HCT116 (cell line): Measurements from ENCODE around the gene TCP10L. TPM values are rescaled to one million over a fixed set of nuclear protein-coding genes. Genes with fewer than 3 reads are reported as not detected.

Source experiments
- ATAC-seq: fragments of 200-7000 bp; cut with Tn5 transposase; 2 replicates; pipeline ENCODE4 v1.9.1; 2020; ENCODE audit warnings: mild to moderate bottlenecking, moderate library complexity
- BruUV-seq: library from RNA; stranded (reverse); fragments of 400-500 nt; replicated peaks from 2 replicates; lab custom pipeline; 2021; lab: Mats Ljungman, UMichigan
- CTCF ChIA-PET: fragments of 300-600 bp; sonication (Branson Sonifier 250); formaldehyde crosslinking; loops from one replicate; lab custom pipeline; 2021; ENCODE audit warnings: antibody characterized with exemption; lab: Charles Lee
- POLR2A ChIA-PET: fragments of 300-600, 350-600 bp; sonication (Branson Sonifier 250); formaldehyde crosslinking; loops from one replicate; lab custom pipeline; 2021; ENCODE audit warnings: antibody characterized with exemption; lab: Charles Lee
- RAD21 ChIA-PET, 2 experiments: fragments of 300-600 bp; sonication (Branson Sonifier 250); formaldehyde crosslinking; loops; one replicate each; lab custom pipeline; 2023; ENCODE audit warnings: low total read pairs in 2 of 2; ENCODE audit not compliant: uncharacterized antibody in 2 of 2, unreplicated experiment in 2 of 2, low non-redundant PET in 1 of 2; lab: Charles Lee
- DNase-seq: peaks from one replicate; pipeline ENCODE4 v3.0.0-alpha.2; 2010; ENCODE audit warnings: low read depth, low spot score
- H2AFZ ChIP-seq: fragments of 200-600 bp; shearing (Covaris generic), sonication (generic); 2 replicates; pipeline ENCODE4 v1.6.1; 2017; ENCODE audit warnings: low read depth, mixed run types, mixed read lengths, antibody characterized with exemption, low read length; ENCODE audit not compliant: poor library complexity, severe bottlenecking
- H3K27ac ChIP-seq: 2 replicates; pipeline ENCODE4 v1.5.1; 2012; ENCODE audit warnings: low read depth, low read length
- H3K27me3 ChIP-seq: fragments of 200-600 bp; sonication (generic); 2 replicates; pipeline ENCODE4 v1.6.1; 2016; ENCODE audit warnings: mixed run types, low read length, mixed read lengths; ENCODE audit not compliant: insufficient read depth
- H3K36me3 ChIP-seq, 2 experiments: fragments of 200-500 bp in 1 of 2; fragments of 200-600 bp in 1 of 2; sonication (Bioruptor generic) in 1 of 2; sonication (generic) in 1 of 2; 2 replicates each; pipeline versions ENCODE4 v1.5.1 to v1.6.1; 2014 to 2016; ENCODE audit warnings: low read length in 2 of 2, inconsistent platforms in 1 of 2, mixed read lengths in 1 of 2, mixed run types in 1 of 2; ENCODE audit not compliant: insufficient read depth in 2 of 2, control insufficient read depth in 1 of 2
- H3K4me1 ChIP-seq, 2 experiments: fragments of 200-600 bp in 1 of 2; sonication (generic) in 1 of 2; 2 replicates each; pipeline versions ENCODE4 v1.5.1 to v1.6.1; 2012 to 2017; ENCODE audit warnings: low read length in 2 of 2, inconsistent platforms in 1 of 2, mild to moderate bottlenecking in 1 of 2, mixed read lengths in 1 of 2, mixed run types in 1 of 2, moderate library complexity in 1 of 2; ENCODE audit not compliant: insufficient read depth in 2 of 2, control insufficient read depth in 1 of 2
- H3K4me2 ChIP-seq: fragments of 200-600 bp; sonication (generic); 2 replicates; pipeline ENCODE4 v1.6.1; 2017; ENCODE audit warnings: mixed run types, low read length, mixed read lengths
- H3K4me3 ChIP-seq, 2 experiments: fragments of 200-600 bp in 1 of 2; sonication (generic) in 1 of 2; replicated peaks in 1 of 2; 2 replicates each; pipeline ENCODE4 v1.5.1; 2011 to 2016; ENCODE audit warnings: low read length in 2 of 2, control low read depth in 1 of 2, low read depth in 1 of 2, mild to moderate bottlenecking in 1 of 2, mixed read lengths in 1 of 2, mixed run types in 1 of 2
- H3K79me2 ChIP-seq: fragments of 200-600 bp; sonication (generic); 2 replicates; pipeline ENCODE4 v1.6.1; 2017; ENCODE audit warnings: mild to moderate bottlenecking, mixed run types, low read length, moderate library complexity, mixed read lengths; ENCODE audit not compliant: insufficient read depth
- H3K9ac ChIP-seq: fragments of 200-600 bp; sonication (generic); 2 replicates; pipeline ENCODE4 v1.6.1; 2016; ENCODE audit warnings: low read length, mixed read lengths
- H3K9me2 ChIP-seq: fragments of 200-600 bp; sonication (generic), shearing (Covaris generic); 2 replicates; pipeline ENCODE4 v1.6.1; 2017; ENCODE audit warnings: mixed run types, mild to moderate bottlenecking, moderate library complexity; ENCODE audit not compliant: insufficient read depth
- H3K9me3 ChIP-seq, 2 experiments: fragments of 200-500 bp in 1 of 2; fragments of 200-600 bp in 1 of 2; sonication (Bioruptor generic) in 1 of 2; sonication (generic) in 1 of 2; 2 replicates each; pipeline ENCODE4 v1.6.1; 2014 to 2017; ENCODE audit warnings: low read length in 2 of 2, mixed read lengths in 2 of 2, inconsistent platforms in 1 of 2, low read depth in 1 of 2, mild to moderate bottlenecking in 1 of 2, mixed run types in 1 of 2, moderate library complexity in 1 of 2; ENCODE audit not compliant: control insufficient read depth in 1 of 2, insufficient read depth in 1 of 2
- H4K20me1 ChIP-seq: fragments of 200-600 bp; sonication (generic), shearing (Covaris generic); 2 replicates; pipeline ENCODE4 v1.6.1; 2017; ENCODE audit warnings: mixed run types, mild to moderate bottlenecking, moderate library complexity; ENCODE audit not compliant: insufficient read depth
- CBX3 ChIP-seq: IDR thresholded peaks from 2 replicates; pipeline ENCODE4 v1.6.1; 2012; ENCODE audit warnings: low read depth
- EZH2 ChIP-seq: fragments of 200-600 bp; sonication (generic); IDR thresholded peaks from 2 replicates; pipeline ENCODE4 v1.6.1; 2017; ENCODE audit warnings: antibody characterized with exemption, mixed run types
- POLR2AphosphoS5 ChIP-seq: IDR thresholded peaks from 2 replicates; pipeline ENCODE4 v1.6.1; 2011; ENCODE audit warnings: mild to moderate bottlenecking, low read depth, low read length, moderate library complexity
- SP1 ChIP-seq: IDR thresholded peaks from 2 replicates; pipeline ENCODE4 v1.6.1; 2012; ENCODE audit warnings: low read depth
- YY1 ChIP-seq: IDR thresholded peaks from 2 replicates; pipeline ENCODE4 v1.6.1; 2011; ENCODE audit warnings: low read length, low read depth, moderate library complexity, mild to moderate bottlenecking; ENCODE audit not compliant: insufficient replicate concordance; ENCODE audit errors: extremely low read depth
- ZFX ChIP-seq: fragments of 450-650 bp; IDR thresholded peaks from 2 replicates; pipeline ENCODE4 v1.6.1; 2017
- ZNF274 ChIP-seq: fragments of 200-500 bp; sonication (Bioruptor generic); IDR thresholded peaks from 2 replicates; pipeline ENCODE4 v1.6.1; 2014; ENCODE audit warnings: mild to moderate bottlenecking, low read depth, low read length, inconsistent platforms
- intact Hi-C: fragments of 100-400 bp; cut with micrococcal nuclease; formaldehyde crosslinking; loops from 2 replicates; pipeline ENCODE4 v1.10.0; 2022
- total RNA-seq: library from RNA; stranded (reverse); gene quantifications from one replicate; pipeline ENCODE4 v1.2.1, GENCODE V29; 2021; ENCODE audit not compliant: unreplicated experiment
- TF ChIP-seq, protein P1 (sequence below), 3 experiments: fragments of 200-600 bp in 1 of 3; sonication (generic) in 1 of 3; IDR thresholded peaks in 2 of 3; conservative IDR thresholded peaks in 1 of 3; 2 replicates each; pipeline ENCODE4 v1.5.1; 2012 to 2017; ENCODE audit warnings: low read depth in 2 of 3, low read length in 2 of 3, antibody characterized with exemption in 1 of 3, borderline replicate concordance in 1 of 3, control low read depth in 1 of 3, mild to moderate bottlenecking in 1 of 3, mixed read lengths in 1 of 3, mixed run types in 1 of 3, moderate library complexity in 1 of 3; ENCODE audit not compliant: insufficient read depth in 1 of 3
- TF ChIP-seq, protein P2 (sequence below): IDR thresholded peaks from 2 replicates; pipeline ENCODE4 v1.6.1; 2012
- TF ChIP-seq, protein P3 (sequence below): IDR thresholded peaks from 2 replicates; pipeline ENCODE4 v1.6.1; 2012
- TF ChIP-seq, protein P4 (sequence below): IDR thresholded peaks from 2 replicates; pipeline ENCODE4 v1.6.1; 2011; ENCODE audit warnings: mild to moderate bottlenecking, low read length, moderate library complexity; ENCODE audit not compliant: insufficient replicate concordance; ENCODE audit errors: extremely low read depth

TCP10L gene
- total RNA-seq, 1 experiment from 2014 or later, result 0.07 TPM

DNA sequence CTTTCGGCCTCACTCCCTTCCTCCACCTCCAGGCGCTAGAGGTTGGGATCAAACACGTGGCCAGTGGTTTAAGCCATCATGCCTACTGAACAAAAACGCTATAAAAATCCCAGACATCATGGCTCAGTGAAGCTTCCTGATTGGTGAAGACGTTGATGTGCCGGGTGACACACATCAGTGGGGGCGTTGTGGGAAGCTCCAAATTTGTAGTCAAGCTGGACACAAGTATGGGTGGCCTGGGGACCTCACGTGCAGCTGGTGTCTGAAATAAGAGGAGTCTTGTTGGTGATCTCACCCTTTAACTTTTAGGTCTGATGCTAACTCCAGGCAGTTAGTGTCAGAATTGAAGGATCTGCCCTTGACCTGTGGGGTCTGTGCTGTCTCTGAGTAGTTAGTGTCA is 20.1 kb upstream of the TCP10L start:
- H3K27ac ChIP-seq, result no peak overlapping the region
- CTCF ChIA-PET, result no interaction called here

More for the DNA sequence above, 20.1 kb upstream of the TCP10L start:
- no peak for ATAC-seq
- Histone ChIP-seq H3K4me1 (peaks cover 2% of the 10 kb centered on the region in 2 experiments; a peak in 3 of 4 replicates), H3K9ac (no peak overlapping the region), H3K36me3 (peaks cover 32 to 58% of the 10 kb centered on the region in 2 experiments; a peak in 3 of 4 replicates), H2AFZ (no peak overlapping the region), H4K20me1 (no peaks in the 10 kb centered on the region), H3K27me3 (no peaks in the 10 kb centered on the region), H3K9me2 (no peaks in the 10 kb centered on the region), H3K4me2 (no peak overlapping the region), H3K9me3 (no peaks in the 10 kb centered on the region), H3K79me2 (peaks cover 17% of the 10 kb centered on the region), H3K4me3 (no peak overlapping the region)
- DNase-seq, result no peak
- RAD21 ChIA-PET, result no interaction called here
- TF ChIP-seq, protein P1, sequence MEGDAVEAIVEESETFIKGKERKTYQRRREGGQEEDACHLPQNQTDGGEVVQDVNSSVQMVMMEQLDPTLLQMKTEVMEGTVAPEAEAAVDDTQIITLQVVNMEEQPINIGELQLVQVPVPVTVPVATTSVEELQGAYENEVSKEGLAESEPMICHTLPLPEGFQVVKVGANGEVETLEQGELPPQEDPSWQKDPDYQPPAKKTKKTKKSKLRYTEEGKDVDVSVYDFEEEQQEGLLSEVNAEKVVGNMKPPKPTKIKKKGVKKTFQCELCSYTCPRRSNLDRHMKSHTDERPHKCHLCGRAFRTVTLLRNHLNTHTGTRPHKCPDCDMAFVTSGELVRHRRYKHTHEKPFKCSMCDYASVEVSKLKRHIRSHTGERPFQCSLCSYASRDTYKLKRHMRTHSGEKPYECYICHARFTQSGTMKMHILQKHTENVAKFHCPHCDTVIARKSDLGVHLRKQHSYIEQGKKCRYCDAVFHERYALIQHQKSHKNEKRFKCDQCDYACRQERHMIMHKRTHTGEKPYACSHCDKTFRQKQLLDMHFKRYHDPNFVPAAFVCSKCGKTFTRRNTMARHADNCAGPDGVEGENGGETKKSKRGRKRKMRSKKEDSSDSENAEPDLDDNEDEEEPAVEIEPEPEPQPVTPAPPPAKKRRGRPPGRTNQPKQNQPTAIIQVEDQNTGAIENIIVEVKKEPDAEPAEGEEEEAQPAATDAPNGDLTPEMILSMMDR (IDR thresholded peaks at IDR 0.05 in 2 of 3, conservative IDR thresholded peaks at IDR 0.05 in 1 of 3; ENCODE audit: borderline replicate concordance in 1 of 3, insufficient read depth in 1 of 3, low read depth in 2 of 3, low read length in 2 of 3), result no peak
- TF ChIP-seq POLR2AphosphoS5, result no peak
- TF ChIP-seq, protein P2, sequence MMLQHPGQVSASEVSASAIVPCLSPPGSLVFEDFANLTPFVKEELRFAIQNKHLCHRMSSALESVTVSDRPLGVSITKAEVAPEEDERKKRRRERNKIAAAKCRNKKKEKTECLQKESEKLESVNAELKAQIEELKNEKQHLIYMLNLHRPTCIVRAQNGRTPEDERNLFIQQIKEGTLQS, result no peak
- no peak for TF ChIP-seq YY1
- TF ChIP-seq, protein P3, sequence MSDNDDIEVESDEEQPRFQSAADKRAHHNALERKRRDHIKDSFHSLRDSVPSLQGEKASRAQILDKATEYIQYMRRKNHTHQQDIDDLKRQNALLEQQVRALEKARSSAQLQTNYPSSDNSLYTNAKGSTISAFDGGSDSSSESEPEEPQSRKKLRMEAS, result no peak
- no peak for TF ChIP-seq ZNF274
- no peak for TF ChIP-seq CBX3
- TF ChIP-seq, protein P4, sequence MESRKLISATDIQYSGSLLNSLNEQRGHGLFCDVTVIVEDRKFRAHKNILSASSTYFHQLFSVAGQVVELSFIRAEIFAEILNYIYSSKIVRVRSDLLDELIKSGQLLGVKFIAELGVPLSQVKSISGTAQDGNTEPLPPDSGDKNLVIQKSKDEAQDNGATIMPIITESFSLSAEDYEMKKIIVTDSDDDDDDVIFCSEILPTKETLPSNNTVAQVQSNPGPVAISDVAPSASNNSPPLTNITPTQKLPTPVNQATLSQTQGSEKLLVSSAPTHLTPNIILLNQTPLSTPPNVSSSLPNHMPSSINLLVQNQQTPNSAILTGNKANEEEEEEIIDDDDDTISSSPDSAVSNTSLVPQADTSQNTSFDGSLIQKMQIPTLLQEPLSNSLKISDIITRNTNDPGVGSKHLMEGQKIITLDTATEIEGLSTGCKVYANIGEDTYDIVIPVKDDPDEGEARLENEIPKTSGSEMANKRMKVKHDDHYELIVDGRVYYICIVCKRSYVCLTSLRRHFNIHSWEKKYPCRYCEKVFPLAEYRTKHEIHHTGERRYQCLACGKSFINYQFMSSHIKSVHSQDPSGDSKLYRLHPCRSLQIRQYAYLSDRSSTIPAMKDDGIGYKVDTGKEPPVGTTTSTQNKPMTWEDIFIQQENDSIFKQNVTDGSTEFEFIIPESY, result no peak
- no peak for TF ChIP-seq EZH2
- TF ChIP-seq ZFX, result no peak
- no peak for TF ChIP-seq SP1
- no TSS peak for BruUV-seq
- intact Hi-C loops, result no loop called here
- POLR2A ChIA-PET, result no interaction called here
